ENCODE measurements around the gene WSB1.

The WSB1 gene

DNA sequence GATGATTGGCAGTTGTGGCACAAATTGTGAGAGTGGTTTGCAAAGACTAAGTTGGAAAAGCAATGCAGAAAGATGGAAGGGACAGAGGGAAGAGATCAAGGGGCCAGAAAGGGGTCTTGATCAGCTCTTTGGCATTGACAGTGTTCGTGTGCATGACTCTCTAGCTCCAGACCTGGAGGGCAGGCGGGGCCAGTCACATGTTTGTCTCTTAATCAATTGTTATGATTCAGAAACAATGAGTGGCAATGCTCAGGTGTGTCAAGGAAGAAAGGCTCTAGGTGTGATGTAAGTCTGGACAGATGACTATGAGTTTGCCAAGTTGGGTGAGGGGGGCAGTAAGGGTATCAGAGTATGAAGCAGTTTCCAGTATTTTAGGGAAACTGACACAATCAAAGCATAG is 32.1 kb downstream of the WSB1 start:
- H4K20me1 ChIP-seq (ENCODE audit: insufficient read depth, low read length, poor library complexity, severe bottlenecking) = no peaks in the 10 kb centered on the region
- H3K27me3 ChIP-seq (ENCODE audit: insufficient read depth, low read length, poor library complexity, severe bottlenecking) = no peaks in the 10 kb centered on the region
- no peak overlapping the region for H2AFZ ChIP-seq (ENCODE audit: low read length)
- H3K9me3 ChIP-seq (ENCODE audit: insufficient read depth, low read depth, low read length) = no peaks in the 10 kb centered on the region
- TF ChIP-seq EZH2phosphoT487 (IDR thresholded peaks at IDR 0.05; ENCODE audit: borderline replicate concordance) (no peak), CTCF (conservative IDR thresholded peaks at IDR 0.05; ENCODE audit: low read length) (no peak)
- no peaks in the 10 kb centered on the region for H3K4me1 ChIP-seq (ENCODE audit: insufficient read depth, low read length, poor library complexity, severe bottlenecking)
- H3K36me3 ChIP-seq (ENCODE audit: insufficient read depth, low read length) = no peaks in the 10 kb centered on the region
- no peaks in the 10 kb centered on the region for H3K79me2 ChIP-seq (ENCODE audit: insufficient read depth, low read length)
- H3F3A ChIP-seq (ENCODE audit: low read depth) = no peaks in the 10 kb centered on the region
- H3K4me2 ChIP-seq (ENCODE audit: low read depth, low read length, poor library complexity, severe bottlenecking) = no peak overlapping the region
- H3K9me2 ChIP-seq (replicated peaks; ENCODE audit: low read depth, low read length) = no peaks in the 10 kb centered on the region
- H3K4me3 ChIP-seq (ENCODE audit: low read length, poor library complexity, severe bottlenecking) = no peak overlapping the region
- no peak overlapping the region for H3K9ac ChIP-seq (ENCODE audit: low read depth, low read length, poor library complexity, severe bottlenecking)

GRCh38 chr17:27326585-27326984 is 32.7 kb downstream of the WSB1 start:
- Histone ChIP-seq H3K36me3 (ENCODE audit: insufficient read depth, low read length) (no peaks in the 10 kb centered on the region), H2AFZ (ENCODE audit: low read length) (no peak overlapping the region), H3K9me3 (ENCODE audit: insufficient read depth, low read depth, low read length) (no peaks in the 10 kb centered on the region), H3K4me1 (ENCODE audit: insufficient read depth, low read length, poor library complexity, severe bottlenecking) (no peaks in the 10 kb centered on the region), H3F3A (ENCODE audit: low read depth) (no peaks in the 10 kb centered on the region), H3K4me3 (ENCODE audit: low read length, poor library complexity, severe bottlenecking) (no peak overlapping the region), H4K20me1 (ENCODE audit: insufficient read depth, low read length, poor library complexity, severe bottlenecking) (no peaks in the 10 kb centered on the region), H3K79me2 (ENCODE audit: insufficient read depth, low read length) (no peaks in the 10 kb centered on the region), H3K27me3 (ENCODE audit: insufficient read depth, low read length, poor library complexity, severe bottlenecking) (no peaks in the 10 kb centered on the region), H3K9ac (ENCODE audit: low read depth, low read length, poor library complexity, severe bottlenecking) (no peak overlapping the region), H3K9me2 (replicated peaks; ENCODE audit: low read depth, low read length) (no peaks in the 10 kb centered on the region), H3K4me2 (ENCODE audit: low read depth, low read length, poor library complexity, severe bottlenecking) (no peak overlapping the region)
- TF ChIP-seq EZH2phosphoT487 (IDR thresholded peaks at IDR 0.05; ENCODE audit: borderline replicate concordance) (no peak), CTCF (conservative IDR thresholded peaks at IDR 0.05; ENCODE audit: low read length) (no peak)

DNA sequence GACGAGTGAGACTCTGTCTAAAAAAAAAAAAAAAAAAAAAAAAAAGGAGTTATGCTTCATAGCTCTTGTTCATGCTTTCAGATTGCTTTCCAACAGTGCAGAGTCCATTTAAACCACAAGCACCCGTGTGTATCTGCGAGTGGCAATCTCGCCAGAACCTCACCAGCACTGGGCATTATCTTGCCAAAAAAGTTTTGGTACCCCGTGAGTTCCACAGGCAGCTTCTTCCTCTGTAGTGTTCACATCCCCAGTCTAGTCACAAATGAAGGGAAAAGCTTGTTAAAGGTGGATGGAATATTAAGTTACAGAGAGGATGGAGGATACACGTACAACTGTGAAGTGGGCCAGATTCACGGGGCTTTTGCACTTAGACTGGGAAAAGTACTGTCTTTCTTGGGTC is 33.5 kb downstream of the WSB1 start:
- no peak overlapping the region for H3K9ac ChIP-seq (ENCODE audit: low read depth, low read length, poor library complexity, severe bottlenecking)
- no peaks in the 10 kb centered on the region for H3K79me2 ChIP-seq (ENCODE audit: insufficient read depth, low read length)
- no peaks in the 10 kb centered on the region for H3K27me3 ChIP-seq (ENCODE audit: insufficient read depth, low read length, poor library complexity, severe bottlenecking)
- no peak overlapping the region for H3K4me2 ChIP-seq (ENCODE audit: low read depth, low read length, poor library complexity, severe bottlenecking)
- no peaks in the 10 kb centered on the region for H3K9me3 ChIP-seq (ENCODE audit: insufficient read depth, low read depth, low read length)
- H3K9me2 ChIP-seq (replicated peaks; ENCODE audit: low read depth, low read length) = no peaks in the 10 kb centered on the region
- H3K36me3 ChIP-seq (ENCODE audit: insufficient read depth, low read length) = no peaks in the 10 kb centered on the region
- no peak overlapping the region for H2AFZ ChIP-seq (ENCODE audit: low read length)
- H4K20me1 ChIP-seq (ENCODE audit: insufficient read depth, low read length, poor library complexity, severe bottlenecking) = no peaks in the 10 kb centered on the region
- TF ChIP-seq EZH2phosphoT487 (IDR thresholded peaks at IDR 0.05; ENCODE audit: borderline replicate concordance) (no peak), CTCF (conservative IDR thresholded peaks at IDR 0.05; ENCODE audit: low read length) (no peak)
- H3F3A ChIP-seq (ENCODE audit: low read depth) = no peaks in the 10 kb centered on the region
- H3K4me3 ChIP-seq (ENCODE audit: low read length, poor library complexity, severe bottlenecking) = no peak overlapping the region
- peaks cover 8% of the 10 kb centered on the region for H3K4me1 ChIP-seq (ENCODE audit: insufficient read depth, low read length, poor library complexity, severe bottlenecking)
